GM12874 (cell line): ENCODE data around the gene ITK.

Experiments used
- TF ChIP-seq, protein P1 (sequence below): IDR thresholded peaks from 2 replicates; pipeline ENCODE4 v1.5.1; 2011; ENCODE audit warnings: low read depth, mild to moderate bottlenecking, control low read depth, low read length, moderate library complexity; ENCODE audit not compliant: insufficient read depth

The ITK gene

DNA sequence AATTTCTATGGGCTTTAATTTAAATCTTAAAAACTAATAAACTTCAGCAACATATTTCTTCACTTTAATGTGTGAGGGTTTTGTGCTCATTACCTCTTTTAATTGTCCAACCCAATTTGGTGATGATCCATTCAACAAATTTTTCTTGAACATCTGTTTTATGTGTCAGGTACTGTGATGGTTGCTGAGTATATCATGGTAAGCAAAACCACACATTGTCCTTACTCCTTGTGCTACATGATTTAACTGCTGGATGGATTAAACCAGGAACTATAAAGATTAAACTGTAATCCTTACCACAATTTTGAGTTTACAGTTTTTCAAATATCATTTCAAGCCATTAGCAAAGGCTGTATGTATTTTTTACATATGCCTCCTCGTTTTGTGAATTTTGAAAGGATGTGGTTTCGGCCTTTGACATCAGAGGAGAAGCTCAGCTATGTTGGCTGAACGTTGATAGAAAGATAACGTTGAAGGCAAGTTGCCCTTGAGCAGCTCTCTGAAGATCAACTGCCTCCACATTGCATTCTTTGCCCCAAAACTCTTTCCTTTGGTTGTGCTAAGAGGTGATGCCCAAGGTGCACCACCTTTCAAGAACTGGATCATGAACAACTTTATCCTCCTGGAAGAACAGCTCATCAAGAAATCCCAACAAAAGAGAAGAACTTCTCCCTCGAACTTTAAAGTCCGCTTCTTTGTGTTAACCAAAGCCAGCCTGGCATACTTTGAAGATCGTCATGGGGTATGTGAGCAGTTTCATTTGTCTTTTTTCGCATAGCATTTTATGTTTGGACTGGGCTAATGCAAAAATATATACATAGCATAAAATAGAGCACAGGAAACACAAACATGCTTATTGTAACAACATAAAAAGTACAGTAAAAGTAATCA lies at the start of gene ITK:
TSS of gene ITK (plus strand) at position 467 of the 891 bp plus-strand sequence. CDS start at position 605, 138 bp downstream.
- TF ChIP-seq, protein P1, sequence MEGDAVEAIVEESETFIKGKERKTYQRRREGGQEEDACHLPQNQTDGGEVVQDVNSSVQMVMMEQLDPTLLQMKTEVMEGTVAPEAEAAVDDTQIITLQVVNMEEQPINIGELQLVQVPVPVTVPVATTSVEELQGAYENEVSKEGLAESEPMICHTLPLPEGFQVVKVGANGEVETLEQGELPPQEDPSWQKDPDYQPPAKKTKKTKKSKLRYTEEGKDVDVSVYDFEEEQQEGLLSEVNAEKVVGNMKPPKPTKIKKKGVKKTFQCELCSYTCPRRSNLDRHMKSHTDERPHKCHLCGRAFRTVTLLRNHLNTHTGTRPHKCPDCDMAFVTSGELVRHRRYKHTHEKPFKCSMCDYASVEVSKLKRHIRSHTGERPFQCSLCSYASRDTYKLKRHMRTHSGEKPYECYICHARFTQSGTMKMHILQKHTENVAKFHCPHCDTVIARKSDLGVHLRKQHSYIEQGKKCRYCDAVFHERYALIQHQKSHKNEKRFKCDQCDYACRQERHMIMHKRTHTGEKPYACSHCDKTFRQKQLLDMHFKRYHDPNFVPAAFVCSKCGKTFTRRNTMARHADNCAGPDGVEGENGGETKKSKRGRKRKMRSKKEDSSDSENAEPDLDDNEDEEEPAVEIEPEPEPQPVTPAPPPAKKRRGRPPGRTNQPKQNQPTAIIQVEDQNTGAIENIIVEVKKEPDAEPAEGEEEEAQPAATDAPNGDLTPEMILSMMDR, result no peak

DNA sequence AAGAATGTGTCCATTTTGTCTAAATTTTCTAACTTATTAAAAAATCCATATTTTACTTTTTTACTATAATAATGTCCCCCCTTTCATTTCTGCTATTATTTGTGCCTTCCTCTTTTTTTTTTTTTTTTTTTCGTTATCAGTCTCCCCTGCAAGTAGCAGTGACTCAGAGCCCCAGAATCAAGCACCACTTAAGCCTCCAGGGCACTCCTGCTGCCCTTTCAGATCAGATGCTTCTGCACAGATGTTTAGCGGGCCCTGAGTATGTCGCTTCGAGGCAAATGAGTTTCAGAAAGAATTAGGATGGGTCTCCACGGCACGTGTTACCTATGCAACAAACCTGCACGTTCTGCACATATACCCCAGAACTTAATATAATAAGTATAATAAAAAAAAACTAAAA lies 49.7 kb upstream of the ITK start:
- TF ChIP-seq, protein P1, result no peak

DNA sequence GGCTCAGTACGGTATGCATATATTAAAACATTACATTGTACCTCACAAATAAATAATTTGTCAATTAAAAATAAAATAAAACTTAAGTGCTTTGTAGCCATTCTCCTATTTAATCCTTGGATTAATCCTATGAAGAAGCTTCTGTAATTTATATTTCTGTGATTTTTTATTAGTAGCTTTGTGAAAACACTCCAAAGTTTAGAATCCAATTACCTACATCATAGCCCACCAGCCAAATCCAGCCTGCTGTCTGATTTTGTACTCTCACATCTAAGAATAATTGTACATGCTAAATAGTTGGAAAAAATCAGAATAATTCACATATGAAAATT lies 48.4 kb upstream of the ITK start:
- TF ChIP-seq, protein P1, result no peak

DNA sequence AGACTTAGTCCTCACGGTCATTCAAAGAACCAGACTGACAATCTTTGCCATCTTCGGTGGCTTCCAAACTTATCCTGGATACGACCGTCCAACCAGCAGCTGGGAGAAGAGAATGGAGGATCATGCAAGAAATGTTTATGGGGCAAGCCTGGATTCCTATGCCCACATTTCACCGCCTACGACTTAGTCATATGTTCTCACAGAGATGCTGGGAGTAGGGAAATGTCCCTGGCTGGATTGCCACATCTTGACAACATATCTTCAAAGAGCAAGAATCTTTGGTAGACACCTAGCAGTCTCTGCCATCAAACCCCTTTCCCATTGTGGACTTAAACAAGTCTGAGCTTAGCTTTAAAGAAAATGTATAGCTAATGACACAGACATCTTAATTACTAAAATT lies 42.9 kb upstream of the ITK start:
- TF ChIP-seq, protein P1, result no peak

DNA sequence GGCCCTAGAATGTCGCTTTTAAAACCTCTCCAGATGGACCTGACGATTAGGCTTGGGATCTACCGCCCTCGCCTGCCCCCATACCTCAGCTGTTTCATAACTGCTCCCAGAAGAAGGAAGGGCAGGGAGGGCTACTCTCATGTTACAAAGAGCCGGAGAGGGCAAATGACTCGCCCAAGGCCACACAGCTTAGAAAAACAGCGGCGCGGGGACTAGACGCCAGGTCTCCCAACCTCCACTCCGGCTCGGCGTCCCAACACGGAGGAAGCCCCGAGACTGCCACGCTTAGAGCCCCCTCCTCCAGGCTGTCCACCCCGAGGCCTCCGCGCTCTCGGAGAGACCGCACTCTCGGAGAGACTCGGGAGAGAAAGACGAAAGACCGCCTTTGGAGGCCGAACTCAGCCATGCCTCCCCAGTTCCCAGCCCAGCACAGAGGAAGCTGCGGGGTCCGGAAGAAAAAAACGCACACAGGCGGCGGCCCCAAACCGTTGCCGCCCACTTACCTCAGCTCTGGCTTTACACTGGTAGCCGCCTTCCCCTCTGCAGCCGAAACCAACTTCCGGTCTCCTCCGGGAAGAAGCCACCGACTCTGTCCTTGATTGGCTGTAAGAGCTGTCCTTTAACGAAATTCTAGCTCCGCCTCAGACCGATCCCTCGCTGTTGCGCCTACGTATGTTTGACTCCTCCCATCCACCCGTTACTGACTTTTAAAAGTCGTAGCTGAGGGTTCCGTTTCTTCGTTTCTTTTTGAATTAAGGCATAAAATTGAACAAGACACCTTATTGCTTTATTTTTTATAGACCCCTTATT lies 38.1 kb upstream of the ITK start, which contains the start of gene MED7:
TSS of gene MED7 (minus strand) at position 549 of the 810 bp plus-strand sequence. CDS start 3,434 bp downstream, outside the sequence.
- TF ChIP-seq, protein P1, result no peak

DNA sequence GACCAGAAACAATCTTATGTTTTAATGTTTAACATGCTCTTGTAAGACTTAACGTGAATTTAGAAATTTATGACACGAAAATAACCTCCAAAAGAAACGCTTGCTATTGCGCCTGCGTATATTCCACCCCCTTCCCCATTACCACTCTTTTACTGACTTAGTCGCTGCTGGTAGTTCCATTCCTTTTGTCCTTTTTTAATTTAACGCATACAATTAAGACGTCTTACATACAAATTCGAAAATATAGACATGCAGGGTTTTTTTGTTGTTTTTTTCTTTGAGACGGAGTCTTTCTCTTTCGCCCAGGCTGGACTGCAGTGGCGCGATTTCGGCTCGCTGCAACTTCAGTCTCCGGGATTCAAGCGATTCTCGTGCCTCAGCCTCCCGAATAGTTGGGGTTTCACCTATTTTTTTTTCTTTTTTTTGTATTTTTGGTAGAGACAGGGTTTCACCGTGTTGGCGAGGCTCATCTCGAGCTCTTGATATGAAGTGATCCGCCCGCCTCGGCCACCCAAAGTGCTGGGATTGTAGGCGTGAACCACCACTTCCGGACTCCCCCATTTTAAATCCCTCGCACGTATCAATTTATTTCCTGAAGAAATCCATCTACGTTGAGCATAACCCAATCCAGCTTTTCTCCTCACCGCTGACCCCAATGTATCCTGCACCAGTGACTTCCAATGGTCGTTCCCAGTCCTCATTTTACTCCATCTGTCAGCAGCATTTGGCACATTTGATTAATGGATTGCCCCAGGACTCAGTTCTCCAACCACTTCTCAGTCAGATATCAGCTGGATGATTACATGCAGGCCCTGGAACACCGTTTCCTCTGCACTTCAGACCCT lies 37.3 kb upstream of the ITK start:
- TF ChIP-seq, protein P1, result no peak
